ENCODE data around the gene AK3. TPM values are rescaled to one million over a fixed set of nuclear protein-coding genes. Genes with fewer than 3 reads are reported as not detected.
"Not testable (repeated sequence)": the region's sequence is repeated elsewhere in the genome, so short reads cannot be mapped to it uniquely, and the experiment has no call there.

The AK3 gene
- total and polyA plus RNA-seq, 2 donors (not counting 3 experiments of a cell fraction or from before 2014, with no cell fraction given), result 20.6 to 42.3 TPM

- Histone ChIP-seq H3K4me3 (replicated peaks in 1 of 3; ENCODE audit: insufficient read depth in 1 of 3, low read depth in 1 of 3, low read length in 3 of 3) (no peak overlapping the region), H3K36me3 (ENCODE audit: control insufficient read depth in 2 of 2, extremely low read depth in 1 of 2, insufficient read depth in 2 of 2, low read length in 2 of 2) (no peaks in the 10 kb centered on the region), H3K9me1 (replicated peaks; ENCODE audit: control insufficient read depth, extremely low read depth, insufficient read depth, low read length) (no peaks in the 10 kb centered on the region), H3K4me1 (ENCODE audit: control insufficient read depth, extremely low read depth, insufficient read depth, low read length) (no peaks in the 10 kb centered on the region), H3K27me3 (ENCODE audit: control insufficient read depth in 2 of 2, insufficient read depth in 2 of 2, low read length in 2 of 2) (no peaks in the 10 kb centered on the region), H4K20me1 (replicated peaks; ENCODE audit: control insufficient read depth, extremely low read depth, insufficient read depth, low read length) (no peaks in the 10 kb centered on the region), H3K79me2 (ENCODE audit: control insufficient read depth, insufficient read depth, low read length) (no peaks in the 10 kb centered on the region), H3K9me3 (replicated peaks; ENCODE audit: control insufficient read depth, insufficient read depth, low read length) (no peaks in the 10 kb centered on the region), H3K27ac (ENCODE audit: insufficient read depth, low read depth, low read length) (no peak overlapping the region), H3K4me2 (ENCODE audit: insufficient read depth, low read length) (no peak overlapping the region), H3K9ac (replicated peaks; ENCODE audit: extremely low read depth, insufficient read depth, low read length) (no peak overlapping the region), H2AFZ (ENCODE audit: low read depth, low read length) (no peak overlapping the region)
- FAIRE-seq (no peak), DNase-seq (ENCODE audit: low read depth, low spot score) (no peak)
- BruUV-seq (replicated peaks), result no TSS peak
- dilution Hi-C loops (cut with MboI; ENCODE audit: extremely low pct_ligation_motif_present, low sequenced_read_pairs) (no loop called here), intact Hi-C loops (cut with micrococcal nuclease) (no loop called here)
- POLR2A ChIA-PET, result no interaction called here
- no peak for TF ChIP-seq CTCF (IDR thresholded peaks at IDR 0.05; ENCODE audit: extremely low read depth in 1 of 2, insufficient read depth in 1 of 2, low read depth in 1 of 2, low read length in 2 of 2)
- no peak for TF ChIP-seq MYC (IDR thresholded peaks at IDR 0.05; ENCODE audit: low read depth, low read length)
- no peak for TF ChIP-seq POLR2A (IDR thresholded peaks at IDR 0.05; ENCODE audit: low read depth, low read length)
- TF ChIP-seq GATA2 (IDR thresholded peaks at IDR 0.05; ENCODE audit: insufficient read depth, insufficient read length, low read depth, low read length), result no peak
- TF ChIP-seq POLR2AphosphoS5 (IDR thresholded peaks at IDR 0.05; ENCODE audit: insufficient read depth, low read depth, low read length), result no peak
- TF ChIP-seq FOS (IDR thresholded peaks at IDR 0.05; ENCODE audit: borderline replicate concordance, insufficient read depth, low read length), result no peak
- TF ChIP-seq EZH2 (IDR thresholded peaks at IDR 0.05; ENCODE audit: borderline replicate concordance, low read depth, low read length, severe bottlenecking), result no peak
- TF ChIP-seq MAX (IDR thresholded peaks at IDR 0.05; ENCODE audit: insufficient read depth, insufficient read length), result no peak
- no peak for TF ChIP-seq JUN (IDR thresholded peaks at IDR 0.05; ENCODE audit: borderline replicate concordance, insufficient read depth, insufficient read length, low read depth)
- CTCF ChIA-PET, result interaction anchor here (0.8 to 10.1 kb wide), 5 partner anchors 8 to 846 kb away, joined by 3 to 215 read pairs (median 3); partner anchors contain the start of gene JAK2
Observed at GRCh38 chr9:4755026-4755609, 14.1 kb upstream of the AK3 start.

GRCh38 chr9:4754530-4754929 is 13.5 kb upstream of the AK3 start:
- H4K20me1 ChIP-seq (replicated peaks; ENCODE audit: control insufficient read depth, extremely low read depth, insufficient read depth, low read length); BruUV-seq (replicated peaks); H3K4me3 ChIP-seq (replicated peaks in 1 of 3; ENCODE audit: insufficient read depth in 1 of 3, low read depth in 1 of 3, low read length in 3 of 3); DNase-seq (ENCODE audit: low read depth, low spot score); H2AFZ ChIP-seq (ENCODE audit: low read depth, low read length); H3K9me3 ChIP-seq (replicated peaks; ENCODE audit: control insufficient read depth, insufficient read depth, low read length); POLR2A ChIA-PET; H3K27me3 ChIP-seq (ENCODE audit: control insufficient read depth in 2 of 2, insufficient read depth in 2 of 2, low read length in 2 of 2); H3K4me2 ChIP-seq (ENCODE audit: insufficient read depth, low read length); H3K9me1 ChIP-seq (replicated peaks; ENCODE audit: control insufficient read depth, extremely low read depth, insufficient read depth, low read length); H3K79me2 ChIP-seq (ENCODE audit: control insufficient read depth, insufficient read depth, low read length); FAIRE-seq; intact Hi-C loops (cut with micrococcal nuclease); H3K36me3 ChIP-seq (ENCODE audit: control insufficient read depth in 2 of 2, extremely low read depth in 1 of 2, insufficient read depth in 2 of 2, low read length in 2 of 2); H3K27ac ChIP-seq (ENCODE audit: insufficient read depth, low read depth, low read length); H3K9ac ChIP-seq (replicated peaks; ENCODE audit: extremely low read depth, insufficient read depth, low read length); H3K4me1 ChIP-seq (ENCODE audit: control insufficient read depth, extremely low read depth, insufficient read depth, low read length); dilution Hi-C loops (cut with MboI; ENCODE audit: extremely low pct_ligation_motif_present, low sequenced_read_pairs): not testable (repeated sequence)
- CTCF ChIA-PET, result interaction anchor here (0.8 to 10.1 kb wide), 5 partner anchors 9 to 846 kb away, joined by 3 to 215 read pairs (median 3); partner anchors contain the start of gene JAK2
